Measurements from ENCODE around the gene INPP4B.
A peak's percentile ranks its signal among the peaks of the same experiment; 100 is the strongest.
"Not testable (repeated sequence)": the region's sequence is repeated elsewhere in the genome, so short reads cannot be mapped to it uniquely, and the experiment has no call there.

The INPP4B gene

GRCh38 chr4:142402156-142402555 is 443.9 kb downstream of the INPP4B start:
- peak overlapping the region; percentile 33 for H3K4me3 ChIP-seq (ENCODE audit: control insufficient read depth, low read depth, low read length)
- TF ChIP-seq CTCF (IDR thresholded peaks at IDR 0.05; ENCODE audit: control insufficient read depth, insufficient read depth, low read depth, low read length, missing control alignments), result no peak
- no peak for DNase-seq (ENCODE audit: low read depth)

GRCh38 chr4:142397364-142397991 is 448.6 kb downstream of the INPP4B start:
- not testable (repeated sequence) for H3K4me3 ChIP-seq (ENCODE audit: control insufficient read depth, low read depth, low read length); DNase-seq (ENCODE audit: low read depth)

GRCh38 chr4:142396279-142396678 is 449.8 kb downstream of the INPP4B start:
- no peak for TF ChIP-seq CTCF (IDR thresholded peaks at IDR 0.05; ENCODE audit: control insufficient read depth, insufficient read depth, low read depth, low read length, missing control alignments)
- no peak for DNase-seq (ENCODE audit: low read depth)
- H3K4me3 ChIP-seq (ENCODE audit: control insufficient read depth, low read depth, low read length), result no peak overlapping the region

GRCh38 chr4:142393127-142393526 is 453.0 kb downstream of the INPP4B start:
- no peak overlapping the region for H3K4me3 ChIP-seq (ENCODE audit: control insufficient read depth, low read depth, low read length)
- TF ChIP-seq CTCF (IDR thresholded peaks at IDR 0.05; ENCODE audit: control insufficient read depth, insufficient read depth, low read depth, low read length, missing control alignments), result no peak
- DNase-seq (ENCODE audit: low read depth), result no peak

- no peak for TF ChIP-seq CTCF (IDR thresholded peaks at IDR 0.05; ENCODE audit: control insufficient read depth, insufficient read depth, low read depth, low read length, missing control alignments)
- DNase-seq (ENCODE audit: low read depth), result no peak
- H3K4me3 ChIP-seq (ENCODE audit: control insufficient read depth, low read depth, low read length), result no peak overlapping the region
Observed at GRCh38 chr4:142386856-142387255, 459.2 kb downstream of the INPP4B start.

- no peak for TF ChIP-seq CTCF (IDR thresholded peaks at IDR 0.05; ENCODE audit: control insufficient read depth, insufficient read depth, low read depth, low read length, missing control alignments)
- no peak for DNase-seq (ENCODE audit: low read depth)
- H3K4me3 ChIP-seq (ENCODE audit: control insufficient read depth, low read depth, low read length), result no peak overlapping the region
Observed at GRCh38 chr4:142386449-142386848, 459.7 kb downstream of the INPP4B start.

- TF ChIP-seq CTCF (IDR thresholded peaks at IDR 0.05; ENCODE audit: control insufficient read depth, insufficient read depth, low read depth, low read length, missing control alignments), result no peak
- DNase-seq (ENCODE audit: low read depth), result no peak
- H3K4me3 ChIP-seq (ENCODE audit: control insufficient read depth, low read depth, low read length), result no peak overlapping the region
Observed at GRCh38 chr4:142383800-142384470, 462.2 kb downstream of the INPP4B start.

Measured in AG09309 (cell line).